BJ (cell line): Measurements from ENCODE around the gene MCTP1. TPM values are rescaled to one million over a fixed set of nuclear protein-coding genes. Genes with fewer than 3 reads are reported as not detected.

ENCODE experiments used
- CTCF ChIA-PET: fragments of 350-600 bp; formaldehyde crosslinking; extraction: SDS; loops from one replicate; lab custom pipeline; 2021; ENCODE audit warnings: antibody characterized with exemption, inconsistent platforms; lab: Yijun Ruan, JAX
- POLR2A ChIA-PET: fragments of 300-600 bp; sonication (Branson Sonifier 250); formaldehyde crosslinking; extraction: SDS; loops from one replicate; lab custom pipeline; 2021; ENCODE audit warnings: antibody characterized with exemption; lab: Charles Lee
- DNase-seq: peaks from one replicate; pipeline ENCODE4 v3.0.0-alpha.2; 2011; ENCODE audit warnings: low read depth
- H3K27me3 ChIP-seq: 2 replicates; pipeline ENCODE4 v1.6.0; 2011; ENCODE audit warnings: low read length; ENCODE audit not compliant: control insufficient read depth, insufficient read depth
- H3K36me3 ChIP-seq: 2 replicates; pipeline ENCODE4 v1.5.1; 2011; ENCODE audit warnings: low read length; ENCODE audit not compliant: control insufficient read depth, insufficient read depth
- H3K4me3 ChIP-seq: 2 replicates; pipeline ENCODE4 v1.5.1; 2011; ENCODE audit warnings: low read depth, mild to moderate bottlenecking, control low read depth, low read length
- CTCF ChIP-seq: IDR thresholded peaks from 2 replicates; pipeline ENCODE4 v1.5.1; 2011; ENCODE audit warnings: low read depth, mild to moderate bottlenecking, control low read depth, inconsistent platforms, low read length, moderate library complexity; ENCODE audit not compliant: insufficient read depth
- polyA plus RNA-seq: library from polyadenylated mRNA; depleted of rRNA; stranded (reverse); fragments of >200 nt; gene quantifications from 2 replicates; pipeline ENCODE4 v1.2.3, GENCODE V29; 2011

The MCTP1 gene
- polyA plus RNA-seq, 1 experiment, result 0.02 TPM

GRCh38 chr5:95317085-95317484 is 32.2 kb upstream of the MCTP1 start:
- H3K36me3 ChIP-seq, result no peaks in the 10 kb centered on the region
- ChIA-PET POLR2A (no interaction called here), CTCF (no interaction called here)
- TF ChIP-seq CTCF, result no peak
- no peak for DNase-seq
- H3K27me3 ChIP-seq, result no peaks in the 10 kb centered on the region
- no peak overlapping the region for H3K4me3 ChIP-seq

GRCh38 chr5:95304711-95305110 is 19.8 kb upstream of the MCTP1 start:
- no peak for TF ChIP-seq CTCF
- ChIA-PET CTCF (interaction anchor here (1.0 kb wide), 1 partner anchor 21 kb away, joined by 3 read pairs; no protein-coding TSS in a partner anchor), POLR2A (no interaction called here)
- H3K27me3 ChIP-seq, result no peaks in the 10 kb centered on the region
- DNase-seq, result no peak
- H3K4me3 ChIP-seq, result no peak overlapping the region
- no peaks in the 10 kb centered on the region for H3K36me3 ChIP-seq

GRCh38 chr5:95298651-95299050 is 13.8 kb upstream of the MCTP1 start:
- DNase-seq, result no peak
- POLR2A ChIA-PET, result no interaction called here

GRCh38 chr5:95296291-95296690 is 11.4 kb upstream of the MCTP1 start:
- Histone ChIP-seq H3K4me3 (no peak overlapping the region), H3K36me3 (no peaks in the 10 kb centered on the region), H3K27me3 (0 out of 2 replicates have a peak, but pooled peaks cover 1% of the 10 kb centered on the region)
- TF ChIP-seq CTCF, result no peak
- CTCF ChIA-PET, result no interaction called here
- POLR2A ChIA-PET, result no interaction called here
- DNase-seq, result no peak

More at GRCh38 chr5:95298651-95299050, 13.8 kb upstream of the MCTP1 start:
- H3K4me3 ChIP-seq, result no peak overlapping the region
- TF ChIP-seq CTCF, result no peak
- H3K27me3 ChIP-seq, result 0 out of 2 replicates have a peak, but pooled peaks cover 1% of the 10 kb centered on the region
- CTCF ChIA-PET, result no interaction called here
- H3K36me3 ChIP-seq, result no peaks in the 10 kb centered on the region

GRCh38 chr5:95285409-95285755 is 488 bp upstream of the MCTP1 start:
- peaks cover 30% of the 10 kb centered on the region for H3K27me3 ChIP-seq

More at GRCh38 chr5:95285409-95285755, 488 bp upstream of the MCTP1 start:
- Histone ChIP-seq H3K4me3 (no peak overlapping the region), H3K36me3 (no peaks in the 10 kb centered on the region)
- CTCF ChIA-PET, result interaction anchor here (0.9 to 1.7 kb wide), 3 partner anchors 12 to 26 kb away, joined by 3 to 4 read pairs (median 3); no protein-coding TSS in a partner anchor
- POLR2A ChIA-PET, result no interaction called here
- DNase-seq, result no peak
- TF ChIP-seq CTCF, result no peak
